ENCODE measurements around the gene SCCPDH. TPM values are rescaled to one million over a fixed set of nuclear protein-coding genes. Genes with fewer than 3 reads are reported as not detected.

Gene SCCPDH
- total and polyA plus RNA-seq, 9 of the 15 experiments (the other 6 are each of a cell fraction or from before 2014, with no cell fraction given), result 7.0 to 61.9 (median 38.3) TPM

DNA sequence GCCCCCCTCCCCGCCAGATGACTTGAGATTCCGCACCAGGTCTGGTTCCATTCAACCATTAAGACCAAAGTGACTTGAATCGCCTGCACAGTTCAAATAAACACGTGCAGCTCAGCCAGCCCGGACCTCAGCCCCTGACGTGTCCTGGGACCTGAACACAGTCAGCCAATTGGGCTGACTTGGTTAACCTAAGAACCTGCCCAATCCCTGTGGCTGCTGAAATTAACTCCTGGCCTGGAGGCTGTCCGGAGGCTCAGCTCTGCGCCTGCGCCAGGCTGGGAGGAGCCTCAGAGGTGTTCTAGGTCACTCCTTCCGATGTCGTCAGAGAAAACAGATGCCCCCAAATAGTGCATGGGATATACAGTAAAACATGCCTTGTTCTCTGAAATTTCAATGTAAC lies 73.4 kb downstream of the SCCPDH start:
- DNase-seq (ENCODE audit: extremely low read depth in 1 of 4, low spot score in 3 of 4), result peak; percentile 51 to 65 (median 54)
- WGBS (ENCODE audit: insufficient coverage, low coverage, missing lambda C conversion rate), result 23% methylated on average over 11 of the region's 11 CpGs
- BruUV-seq (replicated peaks), result no TSS peak
- no peak for TF ChIP-seq ZNF146 (CRISPR knock-in tag; IDR thresholded peaks at IDR 0.05; ENCODE audit: unreplicated experiment)
- TF ChIP-seq ZNF354B (CRISPR knock-in tag; IDR thresholded peaks at IDR 0.05), result no peak
- 0 out of 2 replicates have a peak, but pooled peaks have one; percentile 15 for TF ChIP-seq CEBPG (CRISPR knock-in tag; IDR thresholded peaks at IDR 0.05)
- TF ChIP-seq CEBPG (tag; conservative IDR thresholded peaks at IDR 0.05 in 1 of 2, IDR thresholded peaks at IDR 0.05 in 1 of 2), result no peak
- no peak for TF ChIP-seq HSF4 (CRISPR knock-in tag; IDR thresholded peaks at IDR 0.05; ENCODE audit: borderline replicate concordance)
- no peak for TF ChIP-seq RFX7 (CRISPR knock-in tag; IDR thresholded peaks at IDR 0.05)
- peak; percentile 18 for TF ChIP-seq MEIS2 (IDR thresholded peaks at IDR 0.05; ENCODE audit: partially characterized antibody)
- TF ChIP-seq, protein P1, sequence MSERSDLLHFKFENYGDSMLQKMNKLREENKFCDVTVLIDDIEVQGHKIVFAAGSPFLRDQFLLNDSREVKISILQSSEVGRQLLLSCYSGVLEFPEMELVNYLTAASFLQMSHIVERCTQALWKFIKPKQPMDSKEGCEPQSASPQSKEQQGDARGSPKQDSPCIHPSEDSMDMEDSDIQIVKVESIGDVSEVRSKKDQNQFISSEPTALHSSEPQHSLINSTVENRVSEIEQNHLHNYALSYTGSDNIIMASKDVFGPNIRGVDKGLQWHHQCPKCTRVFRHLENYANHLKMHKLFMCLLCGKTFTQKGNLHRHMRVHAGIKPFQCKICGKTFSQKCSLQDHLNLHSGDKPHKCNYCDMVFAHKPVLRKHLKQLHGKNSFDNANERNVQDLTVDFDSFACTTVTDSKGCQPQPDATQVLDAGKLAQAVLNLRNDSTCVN (CRISPR knock-in tag; IDR thresholded peaks at IDR 0.05), result no peak
- TF ChIP-seq BACH1 (tag; IDR thresholded peaks at IDR 0.05), result no peak
- TF ChIP-seq, protein P2, sequence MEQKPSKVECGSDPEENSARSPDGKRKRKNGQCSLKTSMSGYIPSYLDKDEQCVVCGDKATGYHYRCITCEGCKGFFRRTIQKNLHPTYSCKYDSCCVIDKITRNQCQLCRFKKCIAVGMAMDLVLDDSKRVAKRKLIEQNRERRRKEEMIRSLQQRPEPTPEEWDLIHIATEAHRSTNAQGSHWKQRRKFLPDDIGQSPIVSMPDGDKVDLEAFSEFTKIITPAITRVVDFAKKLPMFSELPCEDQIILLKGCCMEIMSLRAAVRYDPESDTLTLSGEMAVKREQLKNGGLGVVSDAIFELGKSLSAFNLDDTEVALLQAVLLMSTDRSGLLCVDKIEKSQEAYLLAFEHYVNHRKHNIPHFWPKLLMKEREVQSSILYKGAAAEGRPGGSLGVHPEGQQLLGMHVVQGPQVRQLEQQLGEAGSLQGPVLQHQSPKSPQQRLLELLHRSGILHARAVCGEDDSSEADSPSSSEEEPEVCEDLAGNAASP (IDR thresholded peaks at IDR 0.05), result no peak
- TF ChIP-seq, protein P3, sequence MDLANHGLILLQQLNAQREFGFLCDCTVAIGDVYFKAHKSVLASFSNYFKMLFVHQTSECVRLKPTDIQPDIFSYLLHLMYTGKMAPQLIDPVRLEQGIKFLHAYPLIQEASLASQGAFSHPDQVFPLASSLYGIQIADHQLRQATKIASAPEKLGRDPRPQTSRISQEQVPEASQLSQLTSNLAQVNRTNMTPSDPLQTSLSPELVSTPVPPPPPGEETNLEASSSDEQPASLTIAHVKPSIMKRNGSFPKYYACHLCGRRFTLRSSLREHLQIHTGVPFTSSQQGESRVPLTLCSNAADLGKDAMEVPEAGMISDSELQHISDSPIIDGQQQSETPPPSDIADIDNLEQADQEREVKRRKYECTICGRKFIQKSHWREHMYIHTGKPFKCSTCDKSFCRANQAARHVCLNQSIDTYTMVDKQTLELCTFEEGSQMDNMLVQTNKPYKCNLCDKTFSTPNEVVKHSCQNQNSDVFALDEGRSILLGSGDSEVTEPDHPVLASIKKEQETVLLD (IDR thresholded peaks at IDR 0.05), result no peak
- TF ChIP-seq HMGN3 (IDR thresholded peaks at IDR 0.05; ENCODE audit: borderline replicate concordance, extremely low read depth, insufficient read length, low read depth, low read length), result no peak
- TF ChIP-seq SPI1 (IDR thresholded peaks at IDR 0.05; ENCODE audit: borderline replicate concordance, low read depth, low read length), result no peak
- no peak for TF ChIP-seq ATF1 (CRISPR knock-in tag; IDR thresholded peaks at IDR 0.05)
- peak; percentile 34; the same call in 1 of the 2 replicates for TF ChIP-seq ATF1 (tag; IDR thresholded peaks at IDR 0.05)
- TF ChIP-seq NRF1 (conservative IDR thresholded peaks at IDR 0.05 in 1 of 2, IDR thresholded peaks at IDR 0.05 in 1 of 2), result peak; percentile 92 to 94
- no peak for TF ChIP-seq CTBP1 (IDR thresholded peaks at IDR 0.05; ENCODE audit: borderline replicate concordance)
- no peak for TF ChIP-seq ZNF133 (CRISPR knock-in tag; IDR thresholded peaks at IDR 0.05)
- peak; percentile 9 for TF ChIP-seq NFYB (IDR thresholded peaks at IDR 0.05; ENCODE audit: extremely low read depth, insufficient read length)
- TF ChIP-seq ARID1B (IDR thresholded peaks at IDR 0.05), result no peak
- no peak for TF ChIP-seq MBD2 (IDR thresholded peaks at IDR 0.05; ENCODE audit: borderline replicate concordance, low read depth)
- no peak for TF ChIP-seq ZNF384 (IDR thresholded peaks at IDR 0.05; ENCODE audit: low read depth, low read length)

More for the DNA sequence above, 73.4 kb downstream of the SCCPDH start:
- Histone ChIP-seq H2AFZ (ENCODE audit: low read depth, low read length) (peak overlapping the region; percentile 71), H3K4me2 (ENCODE audit: insufficient read depth, low read length) (peak overlapping the region; percentile 26; the same call in 1 of the 2 replicates), H3K9me1 (ENCODE audit: control insufficient read depth, insufficient read depth, low read length) (no peaks in the 10 kb centered on the region), H3K36me3 (ENCODE audit: control insufficient read depth, insufficient read depth, low read length) (no peaks in the 10 kb centered on the region), H3K27me3 (ENCODE audit: control insufficient read depth in 2 of 2, insufficient read depth in 2 of 2, low read length in 2 of 2) (peaks cover 19 to 65% of the 10 kb centered on the region in 2 experiments), H3K4me1 (replicated peaks in 1 of 2; ENCODE audit: control insufficient read depth in 2 of 2, insufficient read depth in 2 of 2, low read length in 2 of 2) (peaks cover 5 to 30% of the 10 kb centered on the region in 2 experiments; a peak in 3 of 5 replicates), H3K9me3 (replicated peaks; ENCODE audit: control insufficient read depth, insufficient read depth, low read depth, low read length) (no peaks in the 10 kb centered on the region), H3K9ac (ENCODE audit: insufficient read depth in 1 of 2, low read depth in 2 of 2, low read length in 2 of 2) (0 out of 4 replicates have a peak overlapping the region, but pooled peaks of 1 of the 2 experiments have one; percentile 54), H3K79me2 (ENCODE audit: control insufficient read depth, insufficient read depth, low read length) (no peaks in the 10 kb centered on the region), H3K27ac (ENCODE audit: extremely low read depth, low read depth, low read length) (no peak overlapping the region), H3K4me3 (no peak overlapping the region), H4K20me1 (replicated peaks; ENCODE audit: control insufficient read depth, insufficient read depth, low read length) (no peaks in the 10 kb centered on the region)
- in situ Hi-C loops (cut with MboI), result no loop called here
- FAIRE-seq (no peak), ATAC-seq (peak; percentile 80)
- ChIA-PET POLR2A (no interaction called here), CTCF (ENCODE audit: low intra/inter-chr PET ratio) (no interaction called here)
- intact Hi-C loops (cut with micrococcal nuclease), result no loop called here
